GM23338 (cell line): ENCODE results near the gene ZSWIM9. TPM values are rescaled to one million over a fixed set of nuclear protein-coding genes. Genes with fewer than 3 reads are reported as not detected.

ENCODE experiments used
- ATAC-seq: fragments of 200-7000 bp; cut with Tn5 transposase; 3 replicates; pipeline ENCODE4 v1.9.1; 2020
- DNase-seq: peaks from one replicate; pipeline ENCODE4 v3.0.0-alpha.2; 2015; ENCODE audit warnings: low spot score
- H2AFZ ChIP-seq: fragments of 200-600 bp; sonication (generic); 2 replicates; pipeline ENCODE4 v1.8.0; 2016; ENCODE audit warnings: antibody characterized with exemption, mild to moderate bottlenecking, moderate library complexity
- H3F3A ChIP-seq: fragments of 200-600 bp; sonication (generic); replicated peaks from 2 replicates; pipeline ENCODE4 v1.8.0; 2017; ENCODE audit warnings: antibody characterized with exemption, mixed run types, low read depth
- H3K27ac ChIP-seq: fragments of 200-600 bp; sonication (generic); 2 replicates; pipeline ENCODE4 v1.6.1; 2016; ENCODE audit warnings: low read depth
- H3K27me3 ChIP-seq: fragments of 200-600 bp; sonication (generic); 2 replicates; pipeline ENCODE4 v1.8.0; 2016; ENCODE audit warnings: mild to moderate bottlenecking, mixed run types, moderate library complexity; ENCODE audit not compliant: insufficient read depth
- H3K36me3 ChIP-seq: fragments of 200-600 bp; sonication (generic); 2 replicates; pipeline ENCODE4 v1.8.0; 2016; ENCODE audit warnings: mild to moderate bottlenecking; ENCODE audit not compliant: insufficient read depth
- H3K4me1 ChIP-seq: fragments of 200-600 bp; sonication (generic); 2 replicates; pipeline ENCODE4 v1.8.0; 2016; ENCODE audit warnings: mild to moderate bottlenecking, moderate library complexity; ENCODE audit not compliant: insufficient read depth
- H3K4me2 ChIP-seq: fragments of 200-600 bp; sonication (generic); 2 replicates; pipeline ENCODE4 v1.7.1; 2017; ENCODE audit warnings: mixed run types
- H3K4me3 ChIP-seq: fragments of 200-600 bp; sonication (generic); 2 replicates; pipeline ENCODE4 v1.6.1; 2016; ENCODE audit warnings: mixed run types
- H3K79me2 ChIP-seq: fragments of 200-600 bp; sonication (generic); replicated peaks from 2 replicates; pipeline ENCODE4 v1.8.0; 2017; ENCODE audit warnings: mild to moderate bottlenecking; ENCODE audit not compliant: insufficient read depth
- H3K9me2 ChIP-seq: fragments of 200-600 bp; sonication (generic); 2 replicates; pipeline ENCODE4 v1.8.0; 2017; ENCODE audit not compliant: insufficient read depth
- H4K20me1 ChIP-seq: fragments of 200-600 bp; sonication (generic); replicated peaks from 2 replicates; pipeline ENCODE4 v1.8.0; 2017; ENCODE audit warnings: mild to moderate bottlenecking; ENCODE audit not compliant: insufficient read depth
- H3K27ac Mint-ChIP-seq: 2 replicates; pipeline ENCODE4 v1.8.0; 2020; ENCODE audit warnings: inconsistent platforms, mild to moderate bottlenecking, moderate library complexity, mixed read lengths
- H3K27me3 Mint-ChIP-seq: 3 replicates; pipeline ENCODE4 v1.8.0; 2022; ENCODE audit warnings: low read depth, mild to moderate bottlenecking, moderate library complexity, mixed read lengths, inconsistent platforms; ENCODE audit not compliant: insufficient read depth, poor library complexity
- H3K36me3 Mint-ChIP-seq: 3 replicates; pipeline ENCODE4 v1.8.0; 2021; ENCODE audit warnings: low read depth, mild to moderate bottlenecking, inconsistent platforms, moderate library complexity, mixed read lengths
- H3K4me1 Mint-ChIP-seq: 3 replicates; pipeline ENCODE4 v1.8.0; 2020; ENCODE audit warnings: mild to moderate bottlenecking, inconsistent platforms, mixed read lengths
- H3K4me3 Mint-ChIP-seq: 3 replicates; pipeline ENCODE4 v1.8.0; 2021; ENCODE audit warnings: moderate library complexity, mild to moderate bottlenecking, inconsistent platforms, mixed read lengths
- H3K9me3 Mint-ChIP-seq: 3 replicates; pipeline ENCODE4 v1.8.0; 2020; ENCODE audit warnings: moderate library complexity, mild to moderate bottlenecking, inconsistent platforms, mixed read lengths
- CREB1 ChIP-seq: fragments of 250-450 bp; sonication (Bioruptor Pico); IDR thresholded peaks from 2 replicates; pipeline ENCODE4 v1.5.0; 2020; ENCODE audit warnings: low read depth, mild to moderate bottlenecking, moderate library complexity
- CTCF ChIP-seq, 2 experiments: fragments of 200-600 bp in 1 of 2; sonication (generic) in 1 of 2; conservative IDR thresholded peaks; 2 replicates each; pipeline versions ENCODE4 v1.5.1 to v1.6.1; 2016 to 2017; ENCODE audit warnings: antibody characterized with exemption in 2 of 2, low read depth in 2 of 2, mild to moderate bottlenecking in 2 of 2, moderate library complexity in 1 of 2
- ETS1 ChIP-seq: IDR thresholded peaks from 2 replicates; pipeline ENCODE4 v1.6.1; 2016; ENCODE audit warnings: antibody characterized with exemption
- EZH2 ChIP-seq: fragments of 200-600 bp; sonication (generic); IDR thresholded peaks from one replicate; pipeline ENCODE4 v1.8.0; 2017; ENCODE audit warnings: antibody characterized with exemption, mild to moderate bottlenecking, low read depth; ENCODE audit not compliant: unreplicated experiment
- EZH2phosphoT487 ChIP-seq: fragments of 200-600 bp; sonication (generic); IDR thresholded peaks from one replicate; pipeline ENCODE4 v1.8.1; 2018; ENCODE audit warnings: antibody characterized with exemption; ENCODE audit not compliant: unreplicated experiment
- JUNB ChIP-seq: IDR thresholded peaks from one replicate; pipeline ENCODE4 v1.6.1; 2016; ENCODE audit warnings: antibody characterized with exemption; ENCODE audit not compliant: unreplicated experiment
- NANOG ChIP-seq: IDR thresholded peaks from 2 replicates; pipeline ENCODE4 v1.6.1; 2016; ENCODE audit warnings: antibody characterized with exemption, borderline replicate concordance
- POLR2AphosphoS5 ChIP-seq: IDR thresholded peaks from 2 replicates; pipeline ENCODE4 v1.6.1; 2016; ENCODE audit warnings: antibody characterized with exemption, low read depth
- REST ChIP-seq: IDR thresholded peaks from one replicate; pipeline ENCODE4 v1.6.1; 2018; ENCODE audit warnings: antibody characterized with exemption; ENCODE audit not compliant: unreplicated experiment
- STAT1 ChIP-seq: IDR thresholded peaks from one replicate; pipeline ENCODE4 v1.6.1; 2016; ENCODE audit warnings: antibody characterized with exemption; ENCODE audit not compliant: unreplicated experiment
- ZNF114 ChIP-seq: fragments of 250-450 bp; sonication (Bioruptor Pico); IDR thresholded peaks from 2 replicates; pipeline ENCODE4 v1.5.0; 2020; ENCODE audit warnings: mild to moderate bottlenecking, moderate library complexity
- ZNF331 ChIP-seq: fragments of 250-450 bp; sonication (Bioruptor Pico); IDR thresholded peaks from 2 replicates; pipeline ENCODE4 v1.5.0; 2020; ENCODE audit warnings: low read depth, mild to moderate bottlenecking, moderate library complexity
- ZNF462 ChIP-seq: fragments of 250-450 bp; sonication (Bioruptor Pico); IDR thresholded peaks from 2 replicates; pipeline ENCODE4 v1.5.0; 2020; ENCODE audit warnings: mild to moderate bottlenecking, moderate library complexity
- long read RNA-seq: library from polyadenylated mRNA; unstranded; transcript quantifications from one replicate; pipeline ENCODE4 v2.0.0, GENCODE V29; 2020; ENCODE audit not compliant: unreplicated experiment
- polyA plus RNA-seq: library from polyadenylated mRNA; unstranded; fragments of >200 nt; fragmentation: Nextera tagmentation; extraction: Ambion mirVana; gene quantifications from 2 replicates; pipeline ENCODE4 v1.2.1, GENCODE V29; 2016
- total RNA-seq: library from RNA; depleted of rRNA; stranded (reverse); fragments of >200 nt; shearing (Covaris generic); gene quantifications from 2 replicates; pipeline ENCODE4 v1.2.3, GENCODE V29; 2014; rRNA removed

ZSWIM9 gene
- total RNA-seq = 9.1 and 10.6 TPM in 2 replicates
- 2.9 and 4.2 TPM in 2 replicates for polyA plus RNA-seq
- long read RNA-seq, partial matches to known transcripts = 1 of 2 reads
- long read RNA-seq, other reads (novel, unspliced or antisense) = 1 of 2 reads

GRCh38 chr19:48169939-48170803 lies at the start of gene ZSWIM9, which contains the start of gene LIG1:
TSS of gene ZSWIM9 (plus strand) at chr19:48170680. CDS start at chr19:48171803, 1,123 bp downstream.
TSS of gene LIG1 (minus strand) at chr19:48170344. CDS start at chr19:48165566, 4,778 bp downstream.
- H3K27ac Mint-ChIP-seq = peak within 1 kb of the TSS; percentile 97
- Histone ChIP-seq H3K79me2 (peaks cover 59% of the 10 kb centered on the region), H3F3A (no peaks in the 10 kb centered on the region), H3K9me2 (no peaks in the 10 kb centered on the region), H3K4me1 (peaks cover 8% of the 10 kb centered on the region), H3K27ac (peak within 1 kb of the TSS; percentile 97), H4K20me1 (peaks cover 23% of the 10 kb centered on the region), H3K27me3 (no peaks in the 10 kb centered on the region), H3K36me3 (peaks cover 26% of the 10 kb centered on the region), H2AFZ (peak within 1 kb of the TSS; percentile 98), H3K4me2 (peak within 1 kb of the TSS; percentile 98), H3K4me3 (peak within 1 kb of the TSS; percentile 92)
- peaks cover 8% of the 10 kb centered on the region for H3K27me3 Mint-ChIP-seq
- no peak for TF ChIP-seq ZNF462 (CRISPR knock-in tag)
- TF ChIP-seq EZH2 = no peak
- TF ChIP-seq CTCF (conservative IDR thresholded peaks at IDR 0.05; ENCODE audit: low read depth in 2 of 2) = no peak
- peak; percentile 71 for TF ChIP-seq POLR2AphosphoS5
- TF ChIP-seq ZNF114 (CRISPR knock-in tag) = no peak
- no peak for TF ChIP-seq EZH2phosphoT487
- no peak for TF ChIP-seq REST
- no peak for TF ChIP-seq ZNF331 (CRISPR knock-in tag)
- no peak for TF ChIP-seq NANOG
- no peak for TF ChIP-seq JUNB
- peak; percentile 81 for TF ChIP-seq ETS1
- no peak for TF ChIP-seq STAT1
- TF ChIP-seq CREB1 = 0 out of 2 replicates have a peak, but pooled peaks have one; percentile 49
- ATAC-seq (peak; percentile 87), DNase-seq (peak; percentile 94)
- peaks cover 17% of the 10 kb centered on the region for H3K4me1 Mint-ChIP-seq
- H3K9me3 Mint-ChIP-seq = no peaks in the 10 kb centered on the region; the same call in 1 of the 3 replicates
- peak within 1 kb of the TSS; percentile 95 for H3K4me3 Mint-ChIP-seq
- H3K36me3 Mint-ChIP-seq = peaks cover 33% of the 10 kb centered on the region
